Omental fat pad (tissue), 4 donors: ENCODE measurements around the gene KCNIP3. TPM values are rescaled to one million over a fixed set of nuclear protein-coding genes. Genes with fewer than 3 reads are reported as not detected.

Source experiments
- ATAC-seq: fragments of 150-250 bp; one replicate; pipeline ENCODE4 v1.9.1; 2016; ENCODE audit warnings: mild to moderate bottlenecking, moderate library complexity; ENCODE audit not compliant: low FRiP score
- DNase-seq: peaks from one replicate; pipeline ENCODE4 v3.0.0-alpha.2; 2019; ENCODE audit warnings: low spot score
- total RNA-seq, 4 donors: library from RNA; depleted of rRNA; stranded (reverse); fragments of >200 nt; gene quantifications; one replicate each; pipeline ENCODE4 v1.1.0, GENCODE V29; 2016
- TF ChIP-seq, protein P1 (sequence below), 3 donors: fragments of 450-650 bp; IDR thresholded peaks; one replicate each; pipeline ENCODE4 v1.5.1; 2016 to 2017; ENCODE audit warnings: antibody characterized with exemption in 3 of 3, mild to moderate bottlenecking in 3 of 3, moderate library complexity in 2 of 3

Gene KCNIP3
- total RNA-seq, 4 donors from 2014 or later, result 5.5 to 37.4 (median 7.1) TPM

- DNase-seq, result no peak
- TF ChIP-seq, protein P1, sequence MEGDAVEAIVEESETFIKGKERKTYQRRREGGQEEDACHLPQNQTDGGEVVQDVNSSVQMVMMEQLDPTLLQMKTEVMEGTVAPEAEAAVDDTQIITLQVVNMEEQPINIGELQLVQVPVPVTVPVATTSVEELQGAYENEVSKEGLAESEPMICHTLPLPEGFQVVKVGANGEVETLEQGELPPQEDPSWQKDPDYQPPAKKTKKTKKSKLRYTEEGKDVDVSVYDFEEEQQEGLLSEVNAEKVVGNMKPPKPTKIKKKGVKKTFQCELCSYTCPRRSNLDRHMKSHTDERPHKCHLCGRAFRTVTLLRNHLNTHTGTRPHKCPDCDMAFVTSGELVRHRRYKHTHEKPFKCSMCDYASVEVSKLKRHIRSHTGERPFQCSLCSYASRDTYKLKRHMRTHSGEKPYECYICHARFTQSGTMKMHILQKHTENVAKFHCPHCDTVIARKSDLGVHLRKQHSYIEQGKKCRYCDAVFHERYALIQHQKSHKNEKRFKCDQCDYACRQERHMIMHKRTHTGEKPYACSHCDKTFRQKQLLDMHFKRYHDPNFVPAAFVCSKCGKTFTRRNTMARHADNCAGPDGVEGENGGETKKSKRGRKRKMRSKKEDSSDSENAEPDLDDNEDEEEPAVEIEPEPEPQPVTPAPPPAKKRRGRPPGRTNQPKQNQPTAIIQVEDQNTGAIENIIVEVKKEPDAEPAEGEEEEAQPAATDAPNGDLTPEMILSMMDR (IDR thresholded peaks at IDR 0.05), result no peak
- ATAC-seq, result no peak
These were observed 20.7 kb downstream of the KCNIP3 start for GRCh38 chr2:95317665-95318425.

DNA sequence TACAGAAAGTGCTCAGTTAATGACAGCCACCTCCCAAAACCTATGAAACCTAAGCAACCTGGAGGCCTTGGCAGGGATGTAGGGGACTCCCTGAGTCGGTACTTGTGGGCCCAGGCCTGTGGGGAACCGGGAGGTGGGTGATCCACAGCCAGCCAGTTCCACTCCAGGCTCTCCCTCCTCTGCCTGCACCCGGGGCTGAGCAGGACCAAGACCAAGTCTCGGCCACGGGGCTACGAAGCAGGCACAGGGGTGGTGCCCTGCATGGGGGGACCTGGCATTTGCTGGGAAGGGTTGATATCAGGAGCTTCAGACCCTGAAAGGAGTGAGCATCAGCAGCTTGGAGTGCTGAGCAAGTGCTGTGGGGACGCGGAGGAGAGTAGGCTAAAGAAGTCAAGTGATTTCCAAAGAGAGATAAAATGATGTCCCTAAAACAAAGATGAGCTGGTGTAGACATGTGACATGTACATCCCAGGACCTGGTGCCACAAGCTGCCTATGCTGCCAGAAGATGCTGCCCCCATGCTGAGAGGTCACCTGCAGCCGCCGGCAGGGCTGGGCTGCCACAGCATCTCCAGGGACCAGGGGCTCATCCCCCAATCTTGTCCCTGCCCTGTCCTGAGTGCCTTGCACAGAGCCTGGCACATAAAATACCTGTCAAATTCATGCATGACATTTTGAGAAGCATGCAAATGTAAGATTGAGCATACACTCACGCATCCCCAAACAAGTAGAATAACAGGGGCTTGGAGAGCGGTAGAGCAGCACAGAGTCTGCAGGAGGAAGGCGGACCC, 21.5 kb downstream of the KCNIP3 start:
- ATAC-seq (no peak), DNase-seq (no peak)
- TF ChIP-seq, protein P1 (IDR thresholded peaks at IDR 0.05), result no peak

DNA sequence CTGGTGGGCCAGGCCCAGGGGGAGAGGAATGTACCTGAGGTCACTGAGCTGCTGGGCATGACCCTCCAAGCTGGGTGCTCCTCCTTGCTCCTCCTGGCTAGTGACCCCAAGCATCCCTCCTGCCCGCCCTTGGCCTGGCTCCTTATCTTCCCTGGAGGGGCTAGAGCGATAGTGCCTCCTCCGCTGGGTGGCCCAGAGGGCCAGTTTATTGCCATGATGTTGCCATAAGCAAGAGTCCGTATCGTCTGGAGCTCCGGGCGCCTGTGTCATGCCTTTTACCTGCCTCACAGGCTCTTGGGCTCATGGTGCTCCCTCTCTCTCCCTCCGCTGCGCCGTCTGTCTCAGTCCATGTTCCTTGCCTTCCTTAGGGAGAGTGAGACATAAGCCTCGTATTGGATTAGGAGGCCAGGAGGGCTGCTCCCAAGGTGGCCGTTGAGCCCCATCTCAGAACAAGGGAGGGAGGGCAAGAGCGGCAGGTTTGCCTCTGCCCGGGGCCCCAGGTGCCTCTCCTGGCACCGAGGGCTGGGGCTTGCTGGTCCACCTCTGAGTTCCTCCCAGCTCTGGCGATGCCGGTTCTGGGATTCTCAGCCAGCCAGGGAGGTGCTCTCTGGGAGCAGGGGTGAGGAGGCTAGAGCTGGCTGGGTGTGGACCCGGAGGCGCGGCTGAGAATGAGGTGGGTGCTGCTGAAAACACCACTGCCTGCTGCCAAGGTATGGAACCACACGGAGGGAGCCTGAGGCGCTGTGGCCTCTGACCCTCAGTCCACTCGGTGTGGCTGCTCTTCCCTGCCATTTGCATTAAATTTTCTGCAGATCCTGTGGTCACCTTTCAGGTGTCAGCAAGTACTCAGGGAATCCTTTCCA, 22.6 kb downstream of the KCNIP3 start:
- ATAC-seq (no peak), DNase-seq (no peak)
- TF ChIP-seq, protein P1 (IDR thresholded peaks at IDR 0.05), result no peak

- no peak for DNase-seq
- no peak for ATAC-seq
- TF ChIP-seq, protein P1 (IDR thresholded peaks at IDR 0.05), result no peak
These were observed 23.2 kb downstream of the KCNIP3 start for GRCh38 chr2:95320344-95320712.

- DNase-seq (no peak), ATAC-seq (no peak)
- TF ChIP-seq, protein P1 (IDR thresholded peaks at IDR 0.05), result no peak
These were observed 24.0 kb downstream of the KCNIP3 start for GRCh38 chr2:95320986-95321767.
